Thoracic aorta (tissue), 2 donors: ENCODE measurements around the gene SLAMF8. TPM values are rescaled to one million over a fixed set of nuclear protein-coding genes. Genes with fewer than 3 reads are reported as not detected.
A peak's percentile ranks its signal among the peaks of the same experiment; 100 is the strongest.

Experiments
- ATAC-seq: fragments of 150-250 bp; one replicate; pipeline ENCODE4 v1.8.0; 2017; ENCODE audit warnings: low read depth; ENCODE audit not compliant: insufficient number of reproducible peaks, low FRiP score
- DNase-seq: peaks from one replicate; pipeline ENCODE4 v3.0.0-alpha.2; 2020; ENCODE audit warnings: low spot score
- H3K27ac ChIP-seq, 2 donors: fragments of 200-600 bp; sonication (generic); 1 replicate in 1 of 2; 2 replicates in 1 of 2; pipeline ENCODE4 v1.5.1; 2016; ENCODE audit warnings: mild to moderate bottlenecking in 2 of 2, moderate library complexity in 2 of 2
- H3K27me3 ChIP-seq: fragments of 200-600 bp; sonication (generic); replicated peaks from 2 replicates; pipeline ENCODE4 v1.6.0; 2016; ENCODE audit warnings: mild to moderate bottlenecking; ENCODE audit not compliant: insufficient read depth
- H3K36me3 ChIP-seq: fragments of 200-600 bp; sonication (generic); one replicate; pipeline ENCODE4 v1.5.1; 2016
- H3K4me1 ChIP-seq, 2 donors: fragments of 200-600 bp; sonication (generic); 1 replicate in 1 of 2; 2 replicates in 1 of 2; pipeline versions ENCODE4 v1.5.1 to v1.6.0; 2016; ENCODE audit warnings: low read depth in 2 of 2, mild to moderate bottlenecking in 1 of 2; ENCODE audit not compliant: control insufficient read depth in 1 of 2
- H3K4me3 ChIP-seq: fragments of 200-600 bp; sonication (generic); 2 replicates; pipeline ENCODE4 v1.5.1; 2016; ENCODE audit warnings: mild to moderate bottlenecking
- H3K9me3 ChIP-seq: fragments of 200-600 bp; sonication (generic); 2 replicates; pipeline ENCODE4 v1.5.1; 2016
- CTCF ChIP-seq: fragments of 200-600 bp; sonication (generic); IDR thresholded peaks from one replicate; pipeline ENCODE4 v1.5.1; 2019; ENCODE audit warnings: antibody characterized with exemption
- total RNA-seq, 2 donors: library from RNA; depleted of rRNA; stranded (reverse); fragments of >200 nt; gene quantifications; one replicate each; pipeline versions ENCODE4 v1.1.0 to v1.2.3, GENCODE V29; 2016

The SLAMF8 gene
- total RNA-seq, 2 donors from 2014 or later: 5.6 to 9.9 TPM

- H3K9me3 ChIP-seq: no peaks in the 10 kb centered on the region
- DNase-seq (no peak), ATAC-seq (no peak)
- no peaks in the 10 kb centered on the region for H3K4me1 ChIP-seq
- H3K27ac ChIP-seq: no peak overlapping the region
- H3K36me3 ChIP-seq: no peaks in the 10 kb centered on the region
- no peak overlapping the region for H3K4me3 ChIP-seq
- TF ChIP-seq CTCF: no peak
- no peaks in the 10 kb centered on the region for H3K27me3 ChIP-seq
Observed at GRCh38 chr1:159847231-159847630, 20.6 kb downstream of the SLAMF8 start.

GRCh38 chr1:159848326-159848725 lies 21.7 kb downstream of the SLAMF8 start:
- DNase-seq (no peak), ATAC-seq (no peak)
- Histone ChIP-seq H3K4me3 (no peak overlapping the region), H3K27ac (no peak overlapping the region), H3K4me1 (peaks cover 0 to 3% of the 10 kb centered on the region in 2 donors), H3K9me3 (no peaks in the 10 kb centered on the region), H3K36me3 (no peaks in the 10 kb centered on the region), H3K27me3 (no peaks in the 10 kb centered on the region)
- TF ChIP-seq CTCF: no peak

- no peak for TF ChIP-seq CTCF
- Histone ChIP-seq H3K9me3 (no peaks in the 10 kb centered on the region), H3K4me3 (no peak overlapping the region), H3K4me1 (peaks cover 0 to 10% of the 10 kb centered on the region in 2 donors), H3K36me3 (no peaks in the 10 kb centered on the region), H3K27ac (no peak overlapping the region), H3K27me3 (no peaks in the 10 kb centered on the region)
- DNase-seq: no peak
- no peak for ATAC-seq
Observed at GRCh38 chr1:159849626-159850366, 23.1 kb downstream of the SLAMF8 start.

GRCh38 chr1:159851407-159851806 lies 24.7 kb downstream of the SLAMF8 start:
- Histone ChIP-seq H3K4me3 (no peak overlapping the region), H3K4me1 (peaks cover 0 to 21% of the 10 kb centered on the region in 2 donors), H3K27me3 (no peaks in the 10 kb centered on the region), H3K36me3 (no peaks in the 10 kb centered on the region), H3K27ac (no peak overlapping the region), H3K9me3 (no peaks in the 10 kb centered on the region)
- no peak for TF ChIP-seq CTCF
- no peak for DNase-seq
- ATAC-seq: no peak

GRCh38 chr1:159853417-159854115 lies 26.9 kb downstream of the SLAMF8 start:
- H3K9me3 ChIP-seq: no peaks in the 10 kb centered on the region
- ATAC-seq: no peak
- DNase-seq: no peak
- H3K27ac ChIP-seq: peak overlapping the region; percentile 94 to 96
- H3K4me1 ChIP-seq: peaks cover 0 to 21% of the 10 kb centered on the region in 2 donors
- H3K4me3 ChIP-seq: peak overlapping the region; percentile 94
- H3K27me3 ChIP-seq: no peaks in the 10 kb centered on the region
- TF ChIP-seq CTCF: no peak
- no peaks in the 10 kb centered on the region for H3K36me3 ChIP-seq
